GM12872 (cell line): ENCODE measurements around the gene MYO16.

ENCODE experiments used
- TF ChIP-seq, protein P1 (sequence below): IDR thresholded peaks from 3 replicates; pipeline ENCODE4 v1.5.1; 2011; ENCODE audit warnings: low read depth, mild to moderate bottlenecking, low read length, moderate library complexity; ENCODE audit not compliant: insufficient read depth

The MYO16 gene

DNA sequence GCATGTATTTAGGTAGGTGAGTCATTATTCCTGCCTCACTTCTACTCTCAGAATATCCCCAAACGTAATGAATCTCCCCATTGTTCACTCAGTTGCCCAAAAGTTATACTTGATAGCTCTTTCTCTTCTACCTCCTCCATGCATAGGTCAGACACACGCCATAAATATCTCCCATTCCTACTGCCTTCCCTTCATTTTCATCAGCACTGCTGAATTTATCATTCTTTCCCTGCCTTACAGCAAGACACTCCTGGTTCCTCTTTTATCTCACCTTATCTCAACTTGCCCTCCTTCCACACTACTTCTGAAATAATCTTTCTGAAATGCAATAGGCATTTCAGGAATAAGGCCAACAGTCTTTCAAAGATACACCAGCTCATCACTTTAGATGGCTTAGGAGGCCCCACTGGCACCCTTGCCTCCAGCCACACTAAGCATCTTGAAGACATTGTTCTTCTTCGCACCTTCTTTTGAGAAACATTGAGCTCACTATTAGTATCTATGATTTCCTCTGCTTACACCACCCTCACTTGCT, 333.9 kb downstream of the MYO16 start:
- TF ChIP-seq, protein P1, sequence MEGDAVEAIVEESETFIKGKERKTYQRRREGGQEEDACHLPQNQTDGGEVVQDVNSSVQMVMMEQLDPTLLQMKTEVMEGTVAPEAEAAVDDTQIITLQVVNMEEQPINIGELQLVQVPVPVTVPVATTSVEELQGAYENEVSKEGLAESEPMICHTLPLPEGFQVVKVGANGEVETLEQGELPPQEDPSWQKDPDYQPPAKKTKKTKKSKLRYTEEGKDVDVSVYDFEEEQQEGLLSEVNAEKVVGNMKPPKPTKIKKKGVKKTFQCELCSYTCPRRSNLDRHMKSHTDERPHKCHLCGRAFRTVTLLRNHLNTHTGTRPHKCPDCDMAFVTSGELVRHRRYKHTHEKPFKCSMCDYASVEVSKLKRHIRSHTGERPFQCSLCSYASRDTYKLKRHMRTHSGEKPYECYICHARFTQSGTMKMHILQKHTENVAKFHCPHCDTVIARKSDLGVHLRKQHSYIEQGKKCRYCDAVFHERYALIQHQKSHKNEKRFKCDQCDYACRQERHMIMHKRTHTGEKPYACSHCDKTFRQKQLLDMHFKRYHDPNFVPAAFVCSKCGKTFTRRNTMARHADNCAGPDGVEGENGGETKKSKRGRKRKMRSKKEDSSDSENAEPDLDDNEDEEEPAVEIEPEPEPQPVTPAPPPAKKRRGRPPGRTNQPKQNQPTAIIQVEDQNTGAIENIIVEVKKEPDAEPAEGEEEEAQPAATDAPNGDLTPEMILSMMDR = no peak

DNA sequence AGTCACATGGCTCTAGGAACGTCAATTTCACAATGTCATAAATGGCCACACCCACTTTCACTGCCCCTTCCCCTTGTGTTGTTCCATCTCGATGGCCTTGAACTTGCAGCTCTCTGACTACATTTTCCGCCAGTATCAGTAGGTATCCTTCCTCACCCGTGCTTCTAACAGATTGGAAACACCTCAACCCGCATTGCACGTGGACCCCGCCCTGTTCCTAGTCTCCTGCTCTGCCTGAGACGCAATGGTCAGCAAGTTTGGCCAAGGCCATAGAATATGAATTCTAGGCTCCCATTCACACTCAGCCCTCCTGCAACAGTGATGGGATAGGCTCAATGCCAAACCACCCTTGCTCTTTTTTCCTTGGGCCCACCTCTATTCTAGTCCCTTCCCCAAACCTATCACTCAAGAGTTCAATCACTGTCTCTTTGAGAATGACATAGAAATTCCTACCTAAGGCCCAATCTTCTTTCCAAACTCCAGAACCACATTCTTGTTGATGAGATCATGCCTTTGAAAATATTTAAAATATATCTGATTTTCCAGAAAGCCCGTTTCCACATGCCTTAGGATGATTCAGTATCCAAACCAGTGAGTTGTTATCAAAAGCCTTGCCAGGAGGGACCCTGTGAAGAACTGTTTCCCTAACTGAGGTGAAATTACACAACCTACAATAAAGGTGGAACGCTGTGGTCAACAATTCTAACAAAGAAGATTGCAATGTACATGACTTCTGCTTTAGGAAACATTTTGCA, 334.6 kb downstream of the MYO16 start:
- TF ChIP-seq, protein P1 = no peak

DNA sequence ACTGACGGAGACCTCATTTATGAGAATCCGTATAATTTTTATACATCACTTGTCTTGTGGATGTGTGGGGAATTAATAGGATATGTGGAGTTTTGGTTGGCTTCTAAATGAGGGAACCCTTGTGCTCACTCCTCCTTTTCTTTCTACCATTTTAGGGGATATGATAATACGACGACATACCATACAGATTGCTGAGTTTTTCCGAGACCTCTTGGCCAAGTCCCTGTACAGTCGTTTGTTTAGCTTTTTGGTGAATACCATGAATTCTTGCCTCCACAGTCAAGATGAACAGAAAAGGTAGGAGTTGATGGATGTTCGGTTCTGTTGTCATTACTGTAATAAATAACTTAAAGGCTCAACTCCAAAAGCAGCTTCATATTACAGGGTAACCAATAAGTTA, 335.2 kb downstream of the MYO16 start:
- TF ChIP-seq, protein P1 = no peak

DNA sequence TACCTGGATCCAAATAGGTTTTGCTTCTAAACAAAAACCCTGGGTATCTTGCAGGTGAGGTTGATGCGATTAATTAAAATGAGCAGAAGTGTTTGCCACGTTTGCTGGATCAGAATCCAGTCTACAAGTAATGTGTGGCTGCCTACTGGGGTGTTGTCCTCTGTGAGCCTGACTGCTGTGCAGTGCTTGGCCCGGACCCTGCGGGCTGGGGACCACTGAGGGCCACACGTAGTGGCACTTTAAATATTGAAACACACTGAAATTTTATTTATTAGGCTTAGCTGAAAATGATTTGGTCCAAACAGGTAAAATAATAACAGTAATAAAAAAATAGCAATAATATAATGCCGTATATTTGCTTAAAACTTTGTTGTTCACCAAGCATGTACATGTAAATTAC, 338.0 kb downstream of the MYO16 start:
- TF ChIP-seq, protein P1 = no peak

DNA sequence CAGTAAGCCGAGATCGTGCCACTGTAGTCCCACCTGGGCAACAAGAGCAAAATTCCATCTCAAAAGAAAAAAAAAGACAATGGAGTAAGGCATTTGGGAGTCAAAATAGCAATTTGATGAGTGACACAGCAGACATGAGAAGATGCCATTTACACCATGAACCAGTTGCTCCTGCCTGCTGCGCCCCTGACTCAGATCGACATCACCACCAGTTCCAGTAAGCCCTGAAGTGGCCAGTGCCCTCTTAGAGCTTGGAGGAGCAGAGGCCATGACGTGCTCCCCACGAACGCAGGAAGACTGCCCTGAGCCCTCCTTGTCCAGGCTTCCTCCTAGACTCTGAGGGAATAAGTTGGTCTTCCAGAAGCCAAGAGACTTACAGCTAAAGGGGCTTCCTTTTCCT, 339.2 kb downstream of the MYO16 start:
- TF ChIP-seq, protein P1 = no peak

DNA sequence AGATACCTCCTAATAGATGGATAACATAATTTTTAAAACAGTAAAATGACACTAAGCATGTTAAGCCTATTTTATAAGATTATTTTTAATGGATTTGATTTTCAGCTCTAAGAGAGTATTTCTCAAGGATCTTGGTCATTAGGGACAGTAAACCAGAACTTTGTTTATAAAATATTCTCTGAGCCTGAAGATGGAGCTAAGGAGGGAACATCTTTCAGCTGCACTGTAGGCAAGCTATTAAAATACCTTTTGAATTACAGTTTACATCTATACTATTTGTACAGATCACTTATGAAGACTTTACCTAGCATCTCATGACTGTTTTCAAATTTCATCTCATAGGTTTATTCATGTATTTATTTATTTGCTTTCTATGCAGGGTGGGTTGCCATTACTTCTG, 345.3 kb downstream of the MYO16 start:
- TF ChIP-seq, protein P1 = no peak

DNA sequence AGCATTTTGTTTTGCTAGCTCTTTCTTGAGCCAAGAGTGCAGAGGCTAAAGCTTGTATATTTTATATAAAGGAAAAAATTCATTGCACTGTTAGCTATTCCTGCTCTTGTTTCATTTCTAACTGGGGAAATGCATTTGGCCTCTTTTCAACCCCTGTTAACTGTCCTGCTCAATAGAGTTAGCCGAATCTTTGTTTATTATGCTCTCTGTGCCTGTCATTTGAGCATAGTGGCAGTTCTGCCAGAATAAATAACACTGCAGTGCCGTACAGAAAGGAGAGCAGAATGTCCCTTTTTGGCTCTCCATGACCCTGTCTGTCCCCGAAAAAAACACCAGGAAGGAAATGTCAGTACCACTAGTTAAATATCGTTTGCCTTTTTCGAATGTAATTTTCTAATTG, 350.8 kb downstream of the MYO16 start:
- TF ChIP-seq, protein P1 = no peak

DNA sequence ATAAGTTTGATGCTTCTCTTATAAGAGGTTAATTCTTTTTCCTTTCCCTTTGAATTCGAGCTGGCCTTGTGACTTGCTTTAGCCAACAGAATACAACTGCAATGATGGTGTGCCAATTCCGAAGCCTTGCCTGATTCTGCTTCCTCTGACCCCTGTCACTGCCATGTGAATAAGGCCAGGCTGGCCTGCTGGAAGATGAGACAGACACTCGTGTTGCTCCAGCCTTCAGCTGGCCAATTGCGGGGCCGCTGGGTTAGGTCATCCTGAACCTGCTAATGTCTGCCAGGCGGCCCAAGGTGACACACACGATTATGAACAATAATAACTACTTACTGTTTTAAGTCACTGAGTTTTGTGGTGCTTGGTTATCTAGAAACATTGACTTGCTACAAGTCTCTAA, 352.0 kb downstream of the MYO16 start:
- TF ChIP-seq, protein P1 = no peak
